Ishikawa (cell line): ENCODE data around the gene C5AR2.

Experiments
- CEBPB ChIP-seq: IDR thresholded peaks from 2 replicates; pipeline ENCODE4 v1.6.1; 2012
- CREB1 ChIP-seq: IDR thresholded peaks from 2 replicates; pipeline ENCODE4 v1.6.1; 2012; ENCODE audit warnings: low read depth
- EP300 ChIP-seq: IDR thresholded peaks from 2 replicates; pipeline ENCODE4 v1.6.1; 2012; ENCODE audit warnings: borderline replicate concordance
- MAX ChIP-seq: IDR thresholded peaks from 2 replicates; pipeline ENCODE4 v1.6.1; 2012
- NFIC ChIP-seq: IDR thresholded peaks from 2 replicates; pipeline ENCODE4 v1.6.1; 2012
- RAD21 ChIP-seq: IDR thresholded peaks from 2 replicates; pipeline ENCODE4 v1.6.1; 2012; ENCODE audit warnings: low read depth
- REST ChIP-seq: IDR thresholded peaks from 2 replicates; pipeline ENCODE4 v1.6.1; 2012; ENCODE audit warnings: low read depth, mild to moderate bottlenecking
- TAF1 ChIP-seq: IDR thresholded peaks from 2 replicates; pipeline ENCODE4 v1.6.1; 2012; ENCODE audit warnings: low read depth, mild to moderate bottlenecking
- TCF12 ChIP-seq: IDR thresholded peaks from 2 replicates; pipeline ENCODE4 v1.6.1; 2012; ENCODE audit warnings: low read depth
- TEAD4 ChIP-seq: IDR thresholded peaks from 2 replicates; pipeline ENCODE4 v1.6.1; 2012
- ZBTB7A ChIP-seq: IDR thresholded peaks from 2 replicates; pipeline ENCODE4 v1.6.1; 2012; ENCODE audit warnings: low read depth
- TF ChIP-seq, protein P1 (sequence below): IDR thresholded peaks from 2 replicates; pipeline ENCODE4 v1.6.1; 2012

GRCh38 chr19:47374876-47375693, 43.1 kb downstream of the C5AR2 start:
- TF ChIP-seq TEAD4 (no peak), MAX (no peak), ZBTB7A (no peak), EP300 (no peak), RAD21 (no peak), TAF1 (no peak), CEBPB (no peak), CREB1 (no peak), REST (no peak), TCF12 (no peak), NFIC (no peak)
- TF ChIP-seq, protein P1, sequence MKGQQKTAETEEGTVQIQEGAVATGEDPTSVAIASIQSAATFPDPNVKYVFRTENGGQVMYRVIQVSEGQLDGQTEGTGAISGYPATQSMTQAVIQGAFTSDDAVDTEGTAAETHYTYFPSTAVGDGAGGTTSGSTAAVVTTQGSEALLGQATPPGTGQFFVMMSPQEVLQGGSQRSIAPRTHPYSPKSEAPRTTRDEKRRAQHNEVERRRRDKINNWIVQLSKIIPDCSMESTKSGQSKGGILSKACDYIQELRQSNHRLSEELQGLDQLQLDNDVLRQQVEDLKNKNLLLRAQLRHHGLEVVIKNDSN = no peak
